ENCODE measurements around the gene TEX261. TPM values are rescaled to one million over a fixed set of nuclear protein-coding genes. Genes with fewer than 3 reads are reported as not detected.
"Not testable (repeated sequence)": the region's sequence is repeated elsewhere in the genome, so short reads cannot be mapped to it uniquely, and the experiment has no call there.

The TEX261 gene
- 10 to 100 TPM; 26.7 to 38.0 TPM for total RNA-seq

- peak; percentile 82 for DNase-seq (ENCODE audit: low spot score)
- peak within 1 kb of the TSS; percentile 87 to 93 for H3K27ac ChIP-seq
- peak; percentile 68 to 72 for TF ChIP-seq CTCF (IDR thresholded peaks at IDR 0.05)
- H3K27me3 ChIP-seq: no peaks in the 10 kb centered on the region
- H3K4me1 ChIP-seq: peaks cover 0 to 23% of the 10 kb centered on the region in 2 donors
- H3K36me3 ChIP-seq: peaks cover 22% of the 10 kb centered on the region
- H3K9me3 ChIP-seq: no peaks in the 10 kb centered on the region
- H3K4me3 ChIP-seq: peak within 1 kb of the TSS; percentile 98 to 99
These were observed at the start of gene TEX261 for GRCh38 chr2:70994699-70995425. TSS of gene TEX261 (minus strand) at chr2:70994873. CDS start at chr2:70994757, 116 bp downstream.

GRCh38 chr2:71043531-71044407 is 49.1 kb upstream of the TEX261 start:
- Histone ChIP-seq H3K36me3 (no peaks in the 10 kb centered on the region), H3K27ac (no peak overlapping the region), H3K27me3 (no peaks in the 10 kb centered on the region), H3K4me3 (no peak overlapping the region), H3K9me3 (no peaks in the 10 kb centered on the region), H3K4me1 (no peaks in the 10 kb centered on the region)
- no peak for TF ChIP-seq CTCF (IDR thresholded peaks at IDR 0.05)
- no peak for DNase-seq (ENCODE audit: low spot score)

DNA sequence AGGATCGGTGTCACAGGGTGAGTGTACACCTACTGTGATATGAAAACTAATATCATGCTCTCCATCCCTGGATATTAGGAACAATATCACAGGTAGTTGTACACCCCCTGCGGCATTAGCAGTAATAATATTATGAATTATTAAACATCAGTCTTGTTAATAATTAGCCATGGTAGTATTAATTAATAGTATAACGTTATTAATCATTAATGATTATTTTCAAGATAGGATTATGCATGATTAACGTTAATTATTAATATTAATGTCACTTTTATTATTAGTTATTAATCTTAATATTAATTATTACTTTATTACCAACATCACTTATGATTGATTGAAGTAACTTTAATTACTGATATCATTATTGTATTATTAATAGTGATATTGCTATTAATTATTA is 47.6 kb upstream of the TEX261 start:
- H3K4me1 ChIP-seq: no peaks in the 10 kb centered on the region
- H3K4me3 ChIP-seq: no peak overlapping the region
- TF ChIP-seq CTCF (IDR thresholded peaks at IDR 0.05): no peak
- no peaks in the 10 kb centered on the region for H3K27me3 ChIP-seq
- H3K36me3 ChIP-seq: no peaks in the 10 kb centered on the region
- H3K9me3 ChIP-seq: no peaks in the 10 kb centered on the region
- no peak for DNase-seq (ENCODE audit: low spot score)
- H3K27ac ChIP-seq: no peak overlapping the region

- H3K36me3 ChIP-seq; H3K4me1 ChIP-seq; H3K27ac ChIP-seq; DNase-seq (ENCODE audit: low spot score); H3K9me3 ChIP-seq; H3K27me3 ChIP-seq; H3K4me3 ChIP-seq: not testable (repeated sequence)
These were observed 41.6 kb upstream of the TEX261 start for GRCh38 chr2:71036296-71036695.

DNA sequence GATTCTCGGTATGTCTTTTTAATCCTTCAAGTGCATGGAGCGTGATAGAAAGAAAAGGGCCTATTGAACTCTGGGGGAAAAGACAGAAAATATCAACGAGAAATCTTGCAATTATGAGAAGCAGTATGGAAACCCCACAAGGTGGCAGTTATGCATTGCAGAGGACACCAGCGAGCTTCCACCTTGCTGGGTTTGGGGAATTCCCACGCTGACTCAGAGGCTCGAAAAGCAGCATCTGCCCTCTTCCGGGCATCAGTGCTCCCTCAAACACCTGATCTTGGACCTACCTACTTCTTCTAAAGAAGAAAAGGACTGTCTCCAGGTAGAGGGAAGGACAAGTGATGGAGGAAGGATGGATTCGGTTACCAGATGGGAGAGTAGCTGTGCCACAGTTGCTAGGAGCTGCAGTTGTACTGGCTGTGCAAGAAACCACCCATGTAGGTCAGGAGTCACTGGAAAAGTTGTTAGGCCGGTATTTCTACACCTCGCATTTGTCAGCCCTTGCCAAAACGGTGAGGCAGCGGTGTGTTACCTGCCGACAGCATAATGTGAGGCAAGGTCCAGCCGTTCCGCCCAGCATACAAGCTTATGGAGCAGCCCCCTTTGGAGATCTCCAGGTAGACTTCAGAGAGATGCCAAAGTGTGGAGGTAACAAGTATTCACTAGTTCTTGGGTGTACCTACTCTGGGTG is 29.0 kb upstream of the TEX261 start:
- not testable (repeated sequence) for H3K27me3 ChIP-seq; H3K36me3 ChIP-seq; H3K4me1 ChIP-seq; H3K27ac ChIP-seq; H3K9me3 ChIP-seq; H3K4me3 ChIP-seq; DNase-seq (ENCODE audit: low spot score)

DNA sequence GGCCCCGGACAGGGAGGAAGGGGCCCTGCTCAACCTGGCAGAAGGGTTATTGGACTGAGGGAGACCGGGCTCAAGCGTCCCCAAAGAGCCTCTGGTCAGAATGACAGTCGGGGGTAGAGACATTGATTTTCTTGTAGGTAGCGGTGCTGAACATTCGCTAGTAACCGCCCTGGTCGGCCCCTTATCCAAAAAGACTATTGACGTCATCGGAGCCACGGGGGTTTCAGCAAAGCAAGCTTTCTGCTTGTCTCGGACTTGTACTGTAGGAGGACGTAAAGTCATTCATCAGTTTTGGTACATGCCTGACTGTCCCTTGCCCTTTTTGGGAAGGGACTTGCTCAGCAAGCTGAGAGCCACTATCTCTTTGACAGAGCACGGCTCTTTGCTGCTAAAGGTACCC is 26.7 kb upstream of the TEX261 start:
- H3K4me3 ChIP-seq; H3K9me3 ChIP-seq; H3K27me3 ChIP-seq; H3K27ac ChIP-seq; DNase-seq (ENCODE audit: low spot score); H3K36me3 ChIP-seq; H3K4me1 ChIP-seq: not testable (repeated sequence)

- H3K9me3 ChIP-seq; H3K36me3 ChIP-seq; H3K27ac ChIP-seq; H3K4me3 ChIP-seq; H3K27me3 ChIP-seq; DNase-seq (ENCODE audit: low spot score); H3K4me1 ChIP-seq: not testable (repeated sequence)
These were observed 25.3 kb upstream of the TEX261 start for GRCh38 chr2:71019989-71020388.

Measured in right atrium auricular region (tissue), 2 donors.